ENCODE measurements around the gene ALPP.
"Not testable (repeated sequence)": the region's sequence is repeated elsewhere in the genome, so short reads cannot be mapped to it uniquely, and the experiment has no call there.

The ALPP gene

GRCh38 chr2:232375164-232375563 lies 3.4 kb upstream of the ALPP start:
- Histone ChIP-seq H3K4me2 (no peak overlapping the region), H4K20me1 (no peaks in the 10 kb centered on the region), H3K36me3 (no peaks in the 10 kb centered on the region), H3K4me1 (peaks cover 36% of the 10 kb centered on the region), H3K27me3 (no peaks in the 10 kb centered on the region), H3K9me3 (no peaks in the 10 kb centered on the region), H3K9ac (no peak overlapping the region), H3K4me3 (no peak overlapping the region), H3K27ac (no peak overlapping the region)
- TF ChIP-seq Cebpa-rat (IDR thresholded peaks at IDR 0.05), result no peak

DNA sequence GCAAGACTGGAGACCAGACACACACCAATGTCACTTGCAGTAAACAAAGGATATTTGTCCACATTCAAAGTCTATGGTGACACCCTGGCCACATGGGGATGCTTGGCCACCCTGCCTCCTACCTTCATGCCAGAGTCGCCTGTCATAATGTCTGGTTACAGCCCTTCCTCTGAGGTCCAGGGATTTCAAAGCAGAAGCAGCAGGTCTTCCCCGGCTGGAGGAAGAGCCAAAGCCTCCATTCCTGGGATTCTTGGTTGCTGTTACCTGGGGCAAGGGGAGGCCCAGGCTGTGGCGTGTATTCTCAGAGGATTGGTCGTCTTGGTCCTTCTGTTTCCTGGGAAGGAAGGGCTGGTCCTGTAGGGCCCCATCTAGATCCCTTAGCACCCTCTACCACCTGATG lies 2.3 kb upstream of the ALPP start:
- H3K27me3 ChIP-seq, result no peaks in the 10 kb centered on the region
- H3K27ac ChIP-seq, result no peak overlapping the region
- peaks cover 37% of the 10 kb centered on the region for H3K4me1 ChIP-seq
- no peak overlapping the region for H3K9ac ChIP-seq
- peak overlapping the region; percentile 54 for H3K4me2 ChIP-seq
- H3K9me3 ChIP-seq, result no peaks in the 10 kb centered on the region
- no peaks in the 10 kb centered on the region for H3K36me3 ChIP-seq
- no peak overlapping the region for H3K4me3 ChIP-seq
- no peaks in the 10 kb centered on the region for H4K20me1 ChIP-seq
- TF ChIP-seq Cebpa-rat (IDR thresholded peaks at IDR 0.05), result no peak

DNA sequence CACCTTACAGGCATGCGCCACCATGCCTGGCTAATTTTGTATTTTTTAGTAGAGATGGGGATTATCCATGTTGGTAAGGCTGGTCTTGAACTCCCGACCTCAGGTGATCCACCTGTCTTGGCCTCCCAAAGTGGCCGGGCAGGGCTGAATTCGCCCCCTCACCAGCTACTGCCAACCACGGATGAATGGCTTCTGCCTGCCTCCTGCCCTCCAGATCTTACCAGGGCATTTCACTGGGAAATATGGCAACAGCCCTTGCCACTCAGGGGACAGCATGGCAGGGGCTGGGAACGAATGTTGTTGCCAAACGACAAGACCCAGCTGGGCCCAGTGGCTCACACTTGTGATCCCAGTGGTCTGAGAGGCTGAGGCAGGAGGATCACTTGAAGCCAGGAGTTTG lies 1.8 kb upstream of the ALPP start:
- Histone ChIP-seq H3K27me3 (no peaks in the 10 kb centered on the region), H3K4me3 (no peak overlapping the region), H3K27ac (no peak overlapping the region), H3K9ac (no peak overlapping the region), H3K9me3 (no peaks in the 10 kb centered on the region), H4K20me1 (no peaks in the 10 kb centered on the region), H3K36me3 (no peaks in the 10 kb centered on the region), H3K4me1 (peaks cover 33% of the 10 kb centered on the region), H3K4me2 (peak overlapping the region; percentile 54)
- TF ChIP-seq Cebpa-rat (IDR thresholded peaks at IDR 0.05), result no peak

- Histone ChIP-seq H3K27me3 (no peaks in the 10 kb centered on the region), H3K27ac (no peak overlapping the region), H3K4me3 (no peak overlapping the region), H4K20me1 (no peaks in the 10 kb centered on the region), H3K4me1 (peaks cover 39% of the 10 kb centered on the region), H3K4me2 (peak overlapping the region; percentile 36; the same call in 1 of the 2 replicates), H3K36me3 (no peaks in the 10 kb centered on the region), H3K9ac (no peak overlapping the region), H3K9me3 (no peaks in the 10 kb centered on the region)
- no peak for TF ChIP-seq Cebpa-rat (IDR thresholded peaks at IDR 0.05)
Measured at GRCh38 chr2:232377319-232377718, 1.2 kb upstream of the ALPP start.

DNA sequence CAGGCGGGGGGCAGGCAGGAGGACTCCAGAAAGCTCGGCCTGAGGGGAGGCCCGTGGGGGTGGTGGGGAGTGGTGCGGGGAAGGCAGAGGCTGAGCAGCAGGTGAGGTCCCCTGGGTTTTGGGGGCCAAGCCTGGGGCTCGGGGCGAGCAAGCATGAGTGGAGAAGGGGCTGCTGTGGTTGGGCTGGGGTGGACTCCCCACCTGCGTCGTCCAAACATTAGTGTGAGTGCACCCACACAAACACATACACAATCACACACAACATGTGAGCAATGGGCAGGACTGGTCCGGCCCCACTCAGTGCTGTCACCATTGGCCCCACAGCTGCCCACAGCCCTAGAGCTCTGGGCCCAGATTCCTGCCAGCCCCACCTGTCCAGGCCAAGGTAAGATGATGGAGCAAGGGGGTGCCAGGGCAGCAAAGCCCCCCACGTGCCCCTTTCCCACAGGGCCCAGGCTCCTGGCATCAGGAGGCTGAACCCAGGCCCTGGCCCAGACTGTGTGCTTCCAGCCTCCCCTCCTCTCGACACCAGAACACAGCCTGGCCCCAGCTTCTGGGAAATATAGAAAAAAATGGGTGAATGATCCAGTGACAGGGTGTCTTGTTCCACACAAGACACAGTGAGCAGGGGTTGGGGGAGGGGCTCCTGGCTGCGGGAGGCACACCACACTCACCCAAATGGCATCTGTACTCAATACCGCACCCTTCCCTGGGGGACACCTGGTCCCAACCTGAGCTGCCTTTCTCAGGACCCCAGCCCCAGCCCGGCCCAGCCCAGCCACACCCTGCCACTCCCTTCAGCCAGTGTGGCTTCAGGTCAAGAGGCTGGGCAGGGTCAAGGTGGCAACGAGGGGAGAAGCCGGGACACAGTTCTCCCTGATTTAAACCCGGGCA lies 463 bp upstream of the ALPP start:
- H4K20me1 ChIP-seq, result no peaks in the 10 kb centered on the region
- H3K4me3 ChIP-seq, result no peak overlapping the region
- peak overlapping the region; percentile 36; the same call in 1 of the 2 replicates for H3K4me2 ChIP-seq
- peaks cover 42% of the 10 kb centered on the region for H3K4me1 ChIP-seq
- H3K27me3 ChIP-seq, result no peaks in the 10 kb centered on the region
- no peak overlapping the region for H3K9ac ChIP-seq
- H3K27ac ChIP-seq, result no peak overlapping the region
- H3K36me3 ChIP-seq, result no peaks in the 10 kb centered on the region
- no peaks in the 10 kb centered on the region for H3K9me3 ChIP-seq
- no peak for TF ChIP-seq Cebpa-rat (IDR thresholded peaks at IDR 0.05)

DNA sequence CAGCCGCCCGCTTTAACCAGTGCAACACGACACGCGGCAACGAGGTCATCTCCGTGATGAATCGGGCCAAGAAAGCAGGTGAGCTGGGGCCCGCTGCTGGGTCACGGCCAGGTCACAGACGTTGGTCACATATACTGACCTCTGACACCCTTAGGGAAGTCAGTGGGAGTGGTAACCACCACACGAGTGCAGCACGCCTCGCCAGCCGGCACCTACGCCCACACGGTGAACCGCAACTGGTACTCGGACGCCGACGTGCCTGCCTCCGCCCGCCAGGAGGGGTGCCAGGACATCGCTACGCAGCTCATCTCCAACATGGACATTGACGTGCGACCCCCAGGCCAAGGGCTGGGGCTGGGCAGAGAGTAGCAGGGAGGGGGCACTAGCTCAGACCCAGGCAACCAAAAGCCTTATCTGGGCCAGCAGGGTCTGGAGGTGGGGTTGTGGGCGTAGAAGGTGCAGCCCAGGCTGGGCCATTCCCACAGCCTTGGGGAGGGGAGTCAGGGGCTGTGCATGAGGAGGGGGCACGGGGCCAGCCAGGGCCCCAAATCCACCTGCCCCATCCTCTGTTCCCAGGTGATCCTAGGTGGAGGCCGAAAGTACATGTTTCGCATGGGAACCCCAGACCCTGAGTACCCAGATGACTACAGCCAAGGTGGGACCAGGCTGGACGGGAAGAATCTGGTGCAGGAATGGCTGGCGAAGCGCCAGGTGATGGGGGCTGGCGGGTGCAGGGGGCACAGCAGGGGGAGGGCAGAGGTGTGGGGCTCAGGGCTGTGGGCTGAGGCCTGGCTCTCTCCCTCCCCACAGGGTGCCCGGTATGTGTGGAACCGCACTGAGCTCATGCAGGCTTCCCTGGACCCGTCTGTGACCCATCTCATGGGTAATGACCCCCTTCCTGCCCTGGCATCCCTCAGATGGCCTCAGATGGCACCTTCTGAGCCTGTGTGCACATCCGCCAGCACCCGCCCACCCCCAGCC lies 1.3 kb downstream of the ALPP start:
- not testable (repeated sequence) for H4K20me1 ChIP-seq, H3K4me3 ChIP-seq, H3K9ac ChIP-seq, H3K36me3 ChIP-seq, H3K9me3 ChIP-seq, H3K27me3 ChIP-seq, H3K27ac ChIP-seq
- Histone ChIP-seq H3K4me2 (peak overlapping the region; percentile 43), H3K4me1 (peaks cover 42% of the 10 kb centered on the region)

DNA sequence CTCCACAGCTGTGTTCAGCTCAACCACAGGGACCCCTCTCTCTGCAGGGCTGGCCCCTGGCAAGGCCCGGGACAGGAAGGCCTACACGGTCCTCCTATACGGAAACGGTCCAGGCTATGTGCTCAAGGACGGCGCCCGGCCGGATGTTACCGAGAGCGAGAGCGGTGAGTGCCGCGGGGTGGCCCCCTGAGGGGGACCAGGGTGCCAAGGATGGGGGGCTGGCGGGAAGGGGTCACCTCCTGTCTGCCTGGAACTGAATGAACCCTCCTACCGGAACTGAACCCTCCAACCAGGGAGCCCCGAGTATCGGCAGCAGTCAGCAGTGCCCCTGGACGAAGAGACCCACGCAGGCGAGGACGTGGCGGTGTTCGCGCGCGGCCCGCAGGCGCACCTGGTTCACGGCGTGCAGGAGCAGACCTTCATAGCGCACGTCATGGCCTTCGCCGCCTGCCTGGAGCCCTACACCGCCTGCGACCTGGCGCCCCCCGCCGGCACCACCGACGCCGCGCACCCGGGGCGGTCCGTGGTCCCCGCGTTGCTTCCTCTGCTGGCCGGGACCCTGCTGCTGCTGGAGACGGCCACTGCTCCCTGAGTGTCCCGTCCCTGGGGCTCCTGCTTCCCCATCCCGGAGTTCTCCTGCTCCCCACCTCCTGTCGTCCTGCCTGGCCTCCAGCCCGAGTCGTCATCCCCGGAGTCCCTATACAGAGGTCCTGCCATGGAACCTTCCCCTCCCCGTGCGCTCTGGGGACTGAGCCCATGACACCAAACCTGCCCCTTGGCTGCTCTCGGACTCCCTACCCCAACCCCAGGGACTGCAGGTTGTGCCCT lies 2.9 kb downstream of the ALPP start:
- Histone ChIP-seq H3K27me3 (peaks cover 20% of the 10 kb centered on the region), H3K4me1 (peaks cover 47% of the 10 kb centered on the region), H3K4me2 (0 out of 2 replicates have a peak overlapping the region, but pooled peaks have one; percentile 19)
- H3K9me3 ChIP-seq, H3K9ac ChIP-seq, H4K20me1 ChIP-seq, H3K4me3 ChIP-seq, H3K27ac ChIP-seq, H3K36me3 ChIP-seq: not testable (repeated sequence)

DNA sequence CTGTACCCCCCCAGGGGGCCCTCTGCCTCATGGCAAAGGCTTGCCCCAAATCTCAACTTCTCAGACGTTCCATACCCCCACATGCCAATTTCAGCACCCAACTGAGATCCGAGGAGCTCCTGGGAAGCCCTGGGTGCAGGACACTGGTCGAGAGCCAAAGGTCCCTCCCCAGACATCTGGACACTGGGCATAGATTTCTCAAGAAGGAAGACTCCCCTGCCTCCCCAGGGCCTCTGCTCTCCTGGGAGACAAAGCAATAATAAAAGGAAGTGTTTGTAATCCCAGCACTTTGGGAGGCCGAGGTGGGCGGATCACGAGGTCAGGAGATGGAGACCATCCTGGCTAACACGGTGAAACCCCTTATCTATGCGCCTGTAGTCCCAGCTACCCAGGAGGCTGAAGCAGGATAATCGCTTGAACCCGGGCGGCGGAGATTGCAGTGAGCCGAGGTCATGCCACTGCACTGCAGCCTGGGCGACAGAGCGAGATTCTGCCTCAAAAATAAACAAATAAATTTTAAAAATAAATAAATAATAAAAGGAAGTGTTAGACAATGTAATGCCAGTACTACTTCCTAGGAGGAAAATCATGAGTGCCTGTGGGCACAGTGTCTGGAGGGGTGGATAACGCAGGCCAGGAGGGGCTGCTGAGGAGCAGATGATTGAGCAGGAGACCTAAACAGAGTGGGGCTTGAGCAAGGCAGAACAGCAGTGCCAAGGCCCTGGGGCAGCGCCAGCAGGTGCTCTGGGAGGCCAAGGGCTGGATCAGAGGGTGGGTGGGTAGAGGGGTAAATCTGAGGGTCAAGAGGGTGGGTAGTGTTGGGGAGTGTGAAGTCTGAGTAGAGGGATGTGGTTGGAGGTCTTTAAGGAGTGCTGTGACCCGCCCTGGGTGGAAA lies 4.0 kb downstream of the ALPP start:
- Histone ChIP-seq H3K27me3 (peaks cover 29% of the 10 kb centered on the region), H3K27ac (no peak overlapping the region), H3K9me3 (peaks cover 16% of the 10 kb centered on the region), H3K36me3 (no peaks in the 10 kb centered on the region), H3K4me1 (peaks cover 35% of the 10 kb centered on the region; the same call in 1 of the 2 replicates), H3K4me3 (no peak overlapping the region), H3K4me2 (0 out of 2 replicates have a peak overlapping the region, but pooled peaks have one; percentile 19), H3K9ac (no peak overlapping the region), H4K20me1 (no peaks in the 10 kb centered on the region)
- TF ChIP-seq Cebpa-rat (IDR thresholded peaks at IDR 0.05), result no peak
